T-helper 1 cell treated with Interleukin-12 subunit alpha and Interleukin-12 subunit beta and Interleukin-4 antibody, amounts not matched to agents 30 μg/mL and 1 μg/mL, for 36 hours (primary cell): ENCODE data around the gene PGAP3.
"Not testable (repeated sequence)": the region's sequence is repeated elsewhere in the genome, so short reads cannot be mapped to it uniquely, and the experiment has no call there.

Experiments used
- H3K27ac Mint-ChIP-seq: one replicate; pipeline ENCODE4 v1.8.0; 2021; ENCODE audit warnings: mild to moderate bottlenecking, mixed read lengths
- H3K27me3 Mint-ChIP-seq: one replicate; pipeline ENCODE4 v1.8.0; 2021; ENCODE audit warnings: low read depth, mixed read lengths
- H3K36me3 Mint-ChIP-seq: one replicate; pipeline ENCODE4 v1.8.0; 2021; ENCODE audit warnings: low read depth, mixed read lengths
- H3K4me1 Mint-ChIP-seq: one replicate; pipeline ENCODE4 v1.8.0; 2021; ENCODE audit warnings: low read depth, mixed read lengths
- H3K4me3 Mint-ChIP-seq: one replicate; pipeline ENCODE4 v1.8.0; 2021; ENCODE audit warnings: mild to moderate bottlenecking, moderate library complexity, mixed read lengths
- H3K9me3 Mint-ChIP-seq: one replicate; pipeline ENCODE4 v1.8.0; 2021; ENCODE audit warnings: mixed read lengths

Gene PGAP3

GRCh38 chr17:39719563-39720355 lies 31.9 kb upstream of the PGAP3 start:
- Mint-ChIP-seq H3K27ac (no peak overlapping the region), H3K4me1 (no peaks in the 10 kb centered on the region), H3K9me3 (no peaks in the 10 kb centered on the region), H3K4me3 (no peak overlapping the region), H3K36me3 (no peaks in the 10 kb centered on the region), H3K27me3 (no peaks in the 10 kb centered on the region)

DNA sequence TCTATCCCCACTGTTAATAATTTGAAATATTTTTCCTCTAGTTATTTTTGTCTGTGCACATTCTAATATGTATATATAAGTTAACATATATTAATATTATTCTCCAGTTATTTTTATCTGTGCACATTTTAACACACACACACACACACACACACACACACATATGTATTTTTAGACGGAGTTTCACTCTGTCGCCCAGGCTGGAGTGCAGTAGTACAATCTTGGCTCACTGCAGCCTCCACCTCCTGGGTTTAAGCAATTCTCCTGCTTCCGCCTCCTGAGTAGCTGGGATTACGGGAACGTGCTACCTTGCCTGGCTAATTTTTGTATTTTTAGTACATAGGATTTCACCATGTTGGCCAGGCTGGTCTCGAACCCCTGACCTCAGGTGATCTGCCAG lies 29.8 kb upstream of the PGAP3 start:
- H3K4me3 Mint-ChIP-seq = no peak overlapping the region

GRCh38 chr17:39716879-39717536 lies 29.2 kb upstream of the PGAP3 start:
- H3K27ac Mint-ChIP-seq = no peak overlapping the region

More for the DNA sequence above, 29.8 kb upstream of the PGAP3 start:
- Mint-ChIP-seq H3K27me3 (no peaks in the 10 kb centered on the region), H3K36me3 (no peaks in the 10 kb centered on the region), H3K9me3 (no peaks in the 10 kb centered on the region), H3K27ac (no peak overlapping the region), H3K4me1 (no peaks in the 10 kb centered on the region)

DNA sequence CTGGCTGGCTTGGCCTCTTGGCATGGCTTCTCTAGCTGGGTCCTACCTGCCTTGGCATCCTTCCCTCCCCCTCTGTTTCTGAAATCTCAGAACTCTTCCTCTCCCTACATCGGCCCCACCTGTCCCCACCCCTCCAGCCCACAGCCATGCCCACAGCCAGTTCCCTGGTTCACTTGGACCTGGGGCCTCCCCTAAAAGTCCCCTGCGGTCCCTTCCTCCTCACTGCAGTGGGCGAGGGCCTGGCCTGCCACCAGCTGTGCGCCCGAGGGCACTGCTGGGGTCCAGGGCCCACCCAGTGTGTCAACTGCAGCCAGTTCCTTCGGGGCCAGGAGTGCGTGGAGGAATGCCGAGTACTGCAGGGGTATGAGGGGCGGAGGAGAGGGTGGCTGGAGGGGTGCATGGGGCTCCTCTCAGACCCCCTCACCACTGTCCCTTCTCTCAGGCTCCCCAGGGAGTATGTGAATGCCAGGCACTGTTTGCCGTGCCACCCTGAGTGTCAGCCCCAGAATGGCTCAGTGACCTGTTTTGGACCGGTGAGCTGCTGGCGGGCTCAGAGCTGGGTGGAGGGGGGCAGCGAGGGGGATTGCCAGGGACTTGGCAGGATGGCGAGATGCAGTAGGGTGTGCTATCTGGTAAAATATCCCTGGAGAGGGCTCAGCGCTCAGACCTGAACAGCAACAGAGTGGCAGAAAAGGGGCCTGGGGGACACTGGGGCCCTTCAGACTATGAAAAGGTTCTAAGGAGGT lies 28.4 kb upstream of the PGAP3 start:
- Mint-ChIP-seq H3K4me1 (no peaks in the 10 kb centered on the region), H3K27me3 (no peaks in the 10 kb centered on the region), H3K36me3 (no peaks in the 10 kb centered on the region), H3K9me3 (no peaks in the 10 kb centered on the region), H3K27ac (no peak overlapping the region), H3K4me3 (no peak overlapping the region)

More at GRCh38 chr17:39716879-39717536, 29.2 kb upstream of the PGAP3 start:
- Mint-ChIP-seq H3K4me1 (no peaks in the 10 kb centered on the region), H3K36me3 (no peaks in the 10 kb centered on the region), H3K4me3 (no peak overlapping the region), H3K9me3 (no peaks in the 10 kb centered on the region), H3K27me3 (no peaks in the 10 kb centered on the region)

DNA sequence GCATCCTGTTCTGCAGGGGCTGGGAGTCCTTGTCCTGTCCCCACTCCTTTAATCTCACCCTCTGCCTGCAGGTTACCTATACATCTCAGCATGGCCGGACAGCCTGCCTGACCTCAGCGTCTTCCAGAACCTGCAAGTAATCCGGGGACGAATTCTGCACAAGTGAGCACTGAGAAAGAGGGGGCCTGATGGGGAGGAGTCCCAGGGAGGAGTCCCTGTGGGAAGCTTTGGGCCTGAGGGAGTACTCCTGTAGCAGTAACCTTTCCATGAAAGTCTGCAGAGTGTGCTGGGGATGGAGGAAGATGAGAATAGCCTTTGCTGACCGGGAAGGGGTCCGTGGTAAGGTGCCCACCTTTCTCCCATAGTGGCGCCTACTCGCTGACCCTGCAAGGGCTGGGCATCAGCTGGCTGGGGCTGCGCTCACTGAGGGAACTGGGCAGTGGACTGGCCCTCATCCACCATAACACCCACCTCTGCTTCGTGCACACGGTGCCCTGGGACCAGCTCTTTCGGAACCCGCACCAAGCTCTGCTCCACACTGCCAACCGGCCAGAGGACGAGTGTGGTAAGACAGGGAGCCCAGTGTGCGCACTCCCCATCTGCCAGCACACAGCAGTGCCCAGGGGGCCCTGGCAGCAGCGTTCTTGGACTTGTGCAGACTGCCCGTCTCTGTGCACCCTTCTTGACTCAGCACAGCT lies 27.7 kb upstream of the PGAP3 start:
- Mint-ChIP-seq H3K27ac (no peak overlapping the region), H3K4me1 (no peaks in the 10 kb centered on the region), H3K27me3 (no peaks in the 10 kb centered on the region)

DNA sequence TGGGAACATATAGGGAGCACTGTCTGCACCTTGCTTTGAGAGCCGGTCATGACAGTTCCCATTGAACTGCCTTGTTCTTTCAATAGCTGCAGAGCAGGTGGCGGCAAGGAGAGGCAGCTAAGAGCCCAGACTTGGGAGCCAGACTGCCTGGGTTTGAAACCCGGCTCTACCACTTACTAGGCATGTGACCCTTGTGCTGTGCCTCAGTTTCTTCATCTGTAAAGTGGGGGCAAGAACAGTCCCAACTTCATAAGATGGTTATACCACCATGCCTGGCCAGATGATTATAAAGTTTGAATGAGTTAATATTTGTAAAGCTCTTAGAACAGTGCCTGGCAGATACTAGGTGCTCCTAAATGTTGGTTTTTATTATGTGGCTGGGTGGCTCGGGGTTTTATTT lies 26.4 kb upstream of the PGAP3 start:
- no peaks in the 10 kb centered on the region for H3K9me3 Mint-ChIP-seq
- no peaks in the 10 kb centered on the region for H3K27me3 Mint-ChIP-seq
- no peaks in the 10 kb centered on the region for H3K4me1 Mint-ChIP-seq
- H3K36me3 Mint-ChIP-seq = no peaks in the 10 kb centered on the region
- no peak overlapping the region for H3K4me3 Mint-ChIP-seq
- no peak overlapping the region for H3K27ac Mint-ChIP-seq

More for the DNA sequence above, 27.7 kb upstream of the PGAP3 start:
- Mint-ChIP-seq H3K4me3 (no peak overlapping the region), H3K36me3 (no peaks in the 10 kb centered on the region), H3K9me3 (no peaks in the 10 kb centered on the region)

GRCh38 chr17:39711851-39712250 lies 24.0 kb upstream of the PGAP3 start:
- H3K9me3 Mint-ChIP-seq = no peaks in the 10 kb centered on the region
- peaks cover 7% of the 10 kb centered on the region for H3K4me1 Mint-ChIP-seq
- H3K4me3 Mint-ChIP-seq = no peak overlapping the region
- no peaks in the 10 kb centered on the region for H3K36me3 Mint-ChIP-seq
- H3K27ac Mint-ChIP-seq = no peak overlapping the region
- H3K27me3 Mint-ChIP-seq = no peaks in the 10 kb centered on the region

DNA sequence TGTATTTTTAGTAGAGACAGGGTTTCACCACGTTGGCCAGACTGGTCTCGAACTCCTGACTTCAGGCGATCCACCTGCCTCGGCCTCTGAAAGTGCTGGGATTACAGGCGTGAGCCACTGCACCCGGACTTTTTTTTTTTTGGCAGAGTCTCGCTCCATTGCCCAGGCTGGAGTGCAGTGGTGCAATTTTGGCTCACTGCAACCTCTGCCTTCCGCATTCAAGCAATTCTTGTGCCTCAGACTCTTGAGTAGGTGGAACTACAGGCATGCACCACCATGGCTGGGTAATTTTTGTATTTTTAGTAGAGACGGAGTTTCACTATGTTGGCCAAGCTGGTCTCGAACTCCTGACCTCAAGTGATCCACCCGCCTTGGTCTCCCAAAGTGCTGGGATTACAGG lies 23.2 kb upstream of the PGAP3 start:
- not testable (repeated sequence) for H3K27me3 Mint-ChIP-seq, H3K36me3 Mint-ChIP-seq, H3K4me1 Mint-ChIP-seq, H3K9me3 Mint-ChIP-seq, H3K4me3 Mint-ChIP-seq, H3K27ac Mint-ChIP-seq

- no peaks in the 10 kb centered on the region for H3K36me3 Mint-ChIP-seq
- H3K4me1 Mint-ChIP-seq = peaks cover 9% of the 10 kb centered on the region
- H3K27ac Mint-ChIP-seq = no peak overlapping the region
- no peak overlapping the region for H3K4me3 Mint-ChIP-seq
- no peaks in the 10 kb centered on the region for H3K9me3 Mint-ChIP-seq
- H3K27me3 Mint-ChIP-seq = no peaks in the 10 kb centered on the region
Observed at GRCh38 chr17:39709998-39710964, 22.4 kb upstream of the PGAP3 start.

GRCh38 chr17:39709319-39709997 lies 21.6 kb upstream of the PGAP3 start:
- no peaks in the 10 kb centered on the region for H3K36me3 Mint-ChIP-seq
- H3K27me3 Mint-ChIP-seq = no peaks in the 10 kb centered on the region
- H3K4me1 Mint-ChIP-seq = peaks cover 9% of the 10 kb centered on the region
- H3K4me3 Mint-ChIP-seq = no peak overlapping the region
- no peaks in the 10 kb centered on the region for H3K9me3 Mint-ChIP-seq
- no peak overlapping the region for H3K27ac Mint-ChIP-seq

GRCh38 chr17:39706921-39707337 lies 19.1 kb upstream of the PGAP3 start:
- Mint-ChIP-seq H3K36me3 (no peaks in the 10 kb centered on the region), H3K9me3 (no peaks in the 10 kb centered on the region), H3K27me3 (peaks cover 17% of the 10 kb centered on the region), H3K27ac (peak overlapping the region; percentile 42), H3K4me1 (peaks cover 14% of the 10 kb centered on the region), H3K4me3 (no peak overlapping the region)

- no peaks in the 10 kb centered on the region for H3K9me3 Mint-ChIP-seq
- H3K4me1 Mint-ChIP-seq = peaks cover 14% of the 10 kb centered on the region
- H3K27me3 Mint-ChIP-seq = peaks cover 22% of the 10 kb centered on the region
- no peak overlapping the region for H3K4me3 Mint-ChIP-seq
- H3K27ac Mint-ChIP-seq = no peak overlapping the region
- H3K36me3 Mint-ChIP-seq = no peaks in the 10 kb centered on the region
Observed at GRCh38 chr17:39706383-39706782, 18.5 kb upstream of the PGAP3 start.

GRCh38 chr17:39705786-39706348 lies 18.0 kb upstream of the PGAP3 start:
- Mint-ChIP-seq H3K4me3 (no peak overlapping the region), H3K4me1 (peaks cover 16% of the 10 kb centered on the region), H3K36me3 (no peaks in the 10 kb centered on the region), H3K27ac (no peak overlapping the region), H3K27me3 (peaks cover 28% of the 10 kb centered on the region), H3K9me3 (no peaks in the 10 kb centered on the region)
